Measurements from ENCODE around the gene MED31. TPM values are rescaled to one million over a fixed set of nuclear protein-coding genes. Genes with fewer than 3 reads are reported as not detected.

Gene MED31
- total and polyA plus RNA-seq, 2 experiments from 2014 or later = 8.9 to 70.0 TPM

- no peak overlapping the region for H3K27ac ChIP-seq
- no peaks in the 10 kb centered on the region for H3K9me3 ChIP-seq (ENCODE audit: low read depth)
- peaks cover 8% of the 10 kb centered on the region for H3K27me3 ChIP-seq (replicated peaks; ENCODE audit: insufficient read depth)
- H2AFZ ChIP-seq = no peak overlapping the region
- H3K9me2 ChIP-seq (ENCODE audit: insufficient read depth) = no peaks in the 10 kb centered on the region
- no peaks in the 10 kb centered on the region for H3K79me2 ChIP-seq (ENCODE audit: insufficient read depth)
- in situ Hi-C loops (cut with MboI) = loop anchor here (10.0 kb wide), 2 partner anchors 166 to 336 kb away; partner anchors contain the start of gene TEKT1
- H3K4me1 ChIP-seq (ENCODE audit: insufficient read depth) = no peaks in the 10 kb centered on the region
- DNase-seq = no peak
- WGBS, 2 experiments (ENCODE audit: low coverage in 1 of 2, low lambda C conversion rate in 2 of 2, missing lambda C conversion rate in 2 of 2) = 75 to 79% methylated on average over 14 of the region's 14 CpGs
- H3F3A ChIP-seq (ENCODE audit: insufficient read depth) = no peaks in the 10 kb centered on the region
- no peak overlapping the region for H3K4me3 ChIP-seq
- H4K20me1 ChIP-seq (ENCODE audit: insufficient read depth) = no peaks in the 10 kb centered on the region
- H3K9ac ChIP-seq = no peak overlapping the region
- no peak overlapping the region for H3K4me2 ChIP-seq (ENCODE audit: unreplicated experiment)
- H3K36me3 ChIP-seq (ENCODE audit: low read depth) = no peaks in the 10 kb centered on the region
- TF ChIP-seq EZH2 (IDR thresholded peaks at IDR 0.05; ENCODE audit: insufficient read depth, poor library complexity, severe bottlenecking) (no peak), EZH2phosphoT487 (IDR thresholded peaks at IDR 0.05; ENCODE audit: insufficient read depth, low read depth) (no peak)
Observed at GRCh38 chr17:6668727-6669425, 17.5 kb upstream of the MED31 start.

DNA sequence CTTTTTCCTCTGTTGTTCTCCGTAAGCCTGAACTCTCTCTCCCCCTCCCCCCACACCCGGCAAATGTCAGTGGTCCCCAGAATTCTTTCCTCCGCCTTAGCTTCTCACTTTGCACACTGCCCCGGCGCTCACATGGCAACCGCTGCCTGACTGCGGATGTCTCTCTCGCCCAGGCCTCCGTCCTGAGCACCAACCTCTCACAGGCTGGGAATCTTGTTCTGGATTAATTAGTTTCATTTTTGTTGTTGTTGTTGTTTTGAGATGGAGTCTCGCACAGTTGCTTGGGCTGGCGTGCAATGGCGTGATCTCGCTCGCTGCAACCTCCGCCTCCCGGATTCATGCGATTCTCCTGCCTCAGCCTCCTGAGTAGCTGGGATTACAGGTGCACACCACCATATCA, 16.8 kb upstream of the MED31 start:
- H3K27me3 ChIP-seq (replicated peaks; ENCODE audit: insufficient read depth) = peaks cover 8% of the 10 kb centered on the region
- H4K20me1 ChIP-seq (ENCODE audit: insufficient read depth) = no peaks in the 10 kb centered on the region
- H3K4me3 ChIP-seq = no peak overlapping the region
- TF ChIP-seq EZH2 (IDR thresholded peaks at IDR 0.05; ENCODE audit: insufficient read depth, poor library complexity, severe bottlenecking) = no peak
- no peak for TF ChIP-seq EZH2phosphoT487 (IDR thresholded peaks at IDR 0.05; ENCODE audit: insufficient read depth, low read depth)
- no peaks in the 10 kb centered on the region for H3K36me3 ChIP-seq (ENCODE audit: low read depth)
- no peaks in the 10 kb centered on the region for H3K79me2 ChIP-seq (ENCODE audit: insufficient read depth)
- in situ Hi-C loops (cut with MboI) = loop anchor here (10.0 kb wide), 2 partner anchors 167 to 337 kb away; partner anchors contain the start of gene TEKT1
- no peak overlapping the region for H3K9ac ChIP-seq
- DNase-seq = no peak
- H3K27ac ChIP-seq = no peak overlapping the region
- 81 to 85% methylated on average over 17 of the region's 17 CpGs for WGBS, 2 experiments (ENCODE audit: low coverage in 1 of 2, low lambda C conversion rate in 2 of 2, missing lambda C conversion rate in 2 of 2)
- no peak overlapping the region for H3K4me2 ChIP-seq (ENCODE audit: unreplicated experiment)
- no peaks in the 10 kb centered on the region for H3K9me3 ChIP-seq (ENCODE audit: low read depth)
- H2AFZ ChIP-seq = no peak overlapping the region
- H3F3A ChIP-seq (ENCODE audit: insufficient read depth) = no peaks in the 10 kb centered on the region
- no peaks in the 10 kb centered on the region for H3K4me1 ChIP-seq (ENCODE audit: insufficient read depth)
- H3K9me2 ChIP-seq (ENCODE audit: insufficient read depth) = no peaks in the 10 kb centered on the region

GRCh38 chr17:6667516-6667915, 16.1 kb upstream of the MED31 start:
- Histone ChIP-seq H3K4me2 (ENCODE audit: unreplicated experiment) (no peak overlapping the region), H4K20me1 (ENCODE audit: insufficient read depth) (no peaks in the 10 kb centered on the region), H3K9me3 (ENCODE audit: low read depth) (no peaks in the 10 kb centered on the region), H3K79me2 (ENCODE audit: insufficient read depth) (no peaks in the 10 kb centered on the region), H3K4me3 (no peak overlapping the region), H3K27me3 (replicated peaks; ENCODE audit: insufficient read depth) (peaks cover 8% of the 10 kb centered on the region), H3K9me2 (ENCODE audit: insufficient read depth) (no peaks in the 10 kb centered on the region), H3F3A (ENCODE audit: insufficient read depth) (no peaks in the 10 kb centered on the region), H3K4me1 (ENCODE audit: insufficient read depth) (no peaks in the 10 kb centered on the region), H3K9ac (no peak overlapping the region), H3K36me3 (ENCODE audit: low read depth) (no peaks in the 10 kb centered on the region), H3K27ac (no peak overlapping the region), H2AFZ (no peak overlapping the region)
- TF ChIP-seq EZH2phosphoT487 (IDR thresholded peaks at IDR 0.05; ENCODE audit: insufficient read depth, low read depth) (no peak), EZH2 (IDR thresholded peaks at IDR 0.05; ENCODE audit: insufficient read depth, poor library complexity, severe bottlenecking) (no peak)
- 37 to 44% methylated on average over 6 of the region's 6 CpGs for WGBS, 2 experiments (ENCODE audit: low coverage in 1 of 2, low lambda C conversion rate in 2 of 2, missing lambda C conversion rate in 2 of 2)
- in situ Hi-C loops (cut with MboI) = loop anchor here (10.0 kb wide), 2 partner anchors 167 to 337 kb away; partner anchors contain the start of gene TEKT1
- no peak for DNase-seq

- no peak overlapping the region for H3K4me2 ChIP-seq (ENCODE audit: unreplicated experiment)
- no peak overlapping the region for H3K27ac ChIP-seq
- H3K9ac ChIP-seq = no peak overlapping the region
- no peak overlapping the region for H3K4me3 ChIP-seq
- WGBS, 2 experiments (ENCODE audit: low coverage in 1 of 2, low lambda C conversion rate in 2 of 2, missing lambda C conversion rate in 2 of 2) = 91 to 93% methylated on average over 6 of the region's 6 CpGs
- H4K20me1 ChIP-seq (ENCODE audit: insufficient read depth) = no peaks in the 10 kb centered on the region
- in situ Hi-C loops (cut with MboI) = loop anchor here (10.0 kb wide), 2 partner anchors 168 to 338 kb away; partner anchors contain the start of gene TEKT1
- H3K4me1 ChIP-seq (ENCODE audit: insufficient read depth) = no peaks in the 10 kb centered on the region
- H3K27me3 ChIP-seq (replicated peaks; ENCODE audit: insufficient read depth) = peaks cover 13% of the 10 kb centered on the region
- H3F3A ChIP-seq (ENCODE audit: insufficient read depth) = no peaks in the 10 kb centered on the region
- H3K9me2 ChIP-seq (ENCODE audit: insufficient read depth) = no peaks in the 10 kb centered on the region
- TF ChIP-seq EZH2phosphoT487 (IDR thresholded peaks at IDR 0.05; ENCODE audit: insufficient read depth, low read depth) = no peak
- TF ChIP-seq EZH2 (IDR thresholded peaks at IDR 0.05; ENCODE audit: insufficient read depth, poor library complexity, severe bottlenecking) = no peak
- H2AFZ ChIP-seq = no peak overlapping the region
- DNase-seq = no peak
- H3K36me3 ChIP-seq (ENCODE audit: low read depth) = no peaks in the 10 kb centered on the region
- no peaks in the 10 kb centered on the region for H3K79me2 ChIP-seq (ENCODE audit: insufficient read depth)
- H3K9me3 ChIP-seq (ENCODE audit: low read depth) = no peaks in the 10 kb centered on the region
Observed at GRCh38 chr17:6666557-6666956, 15.2 kb upstream of the MED31 start.
